Thyroid gland (tissue), 4 donors: ENCODE data around the gene SCMH1.

Experiments used
- CTCF ChIP-seq, 6 experiments: fragments of 200-600 bp in 3 of 6; fragments of 450-650 bp in 3 of 6; sonication (generic) in 3 of 6; IDR thresholded peaks; one replicate each; pipeline ENCODE4 v1.5.1; 2016 to 2019; ENCODE audit warnings: antibody characterized with exemption in 6 of 6, mild to moderate bottlenecking in 2 of 6, inconsistent platforms in 1 of 6, moderate library complexity in 1 of 6
- POLR2A ChIP-seq, 2 donors: fragments of 450-650 bp; IDR thresholded peaks; one replicate each; pipeline ENCODE4 v1.6.1; 2017; ENCODE audit warnings: antibody characterized with exemption in 2 of 2, mild to moderate bottlenecking in 2 of 2, moderate library complexity in 1 of 2

- TF ChIP-seq CTCF (IDR thresholded peaks at IDR 0.05), result no peak
- no peak for TF ChIP-seq POLR2A (IDR thresholded peaks at IDR 0.05)
These were observed 208.8 kb downstream of the SCMH1 start for GRCh38 chr1:41033272-41033671.
